A549 (cell line): ENCODE measurements around the gene INF2. TPM values are rescaled to one million over a fixed set of nuclear protein-coding genes. Genes with fewer than 3 reads are reported as not detected.

ENCODE experiments used
- ATAC-seq, 2 experiments: fragments of 200-7000 bp in 1 of 2; fragments of >200 bp in 1 of 2; cut with Nextera tagmentation in 1 of 2; cut with Tn5 transposase in 1 of 2; 3 replicates each; pipeline versions ENCODE4 v1.8.0 to v1.9.1; 2018 to 2020; ENCODE audit warnings: mild to moderate bottlenecking in 1 of 2, moderate library complexity in 1 of 2
- CTCF ChIA-PET: fragments of 300-600 bp; sonication (Branson Sonifier 250); formaldehyde crosslinking; extraction: SDS; loops from one replicate; lab custom pipeline; 2021; ENCODE audit warnings: antibody characterized with exemption, inconsistent platforms; lab: Yijun Ruan, JAX
- POLR2A ChIA-PET: fragments of 350-600 bp; formaldehyde crosslinking; extraction: SDS; loops from one replicate; lab custom pipeline; 2021; ENCODE audit warnings: antibody characterized with exemption, inconsistent platforms; lab: Yijun Ruan, JAX
- DNase-seq, 2 experiments: peaks; one replicate each; pipeline versions ENCODE4 v3.0.0 to v3.0.0-alpha.2; 2011 to 2016; ENCODE audit warnings: low read depth in 1 of 2, low spot score in 1 of 2
- FAIRE-seq: peaks from 2 replicates; lab custom pipeline; 2011; peaks lifted over from hg19 to GRCh38; lab: Jason Lieb, UNC
- H3K27ac ChIP-seq, 2 experiments: fragments of >200 bp; sonication (Bioruptor Twin); formaldehyde crosslinking; 3 replicates each; pipeline ENCODE4 v1.5.1; 2016 to 2017
- H3K4me1 ChIP-seq: fragments of >200 bp; sonication (Bioruptor Twin); formaldehyde crosslinking; 3 replicates; pipeline ENCODE4 v1.6.1; 2016
- H3K4me2 ChIP-seq: fragments of >200 bp; sonication (Bioruptor Twin); formaldehyde crosslinking; 3 replicates; pipeline ENCODE4 v1.6.1; 2016
- H3K4me3 ChIP-seq: fragments of >200 bp; sonication (Bioruptor Twin); formaldehyde crosslinking; 3 replicates; pipeline ENCODE4 v1.5.1; 2016
- H3K9me3 ChIP-seq: fragments of >200 bp; sonication (Bioruptor Twin); formaldehyde crosslinking; 3 replicates; pipeline ENCODE4 v1.6.1; 2016
- BCL3 ChIP-seq: fragments of >200 bp; sonication (Bioruptor Twin); formaldehyde crosslinking; IDR thresholded peaks from 3 replicates; pipeline ENCODE4 v1.6.1; 2016
- CHD2 ChIP-seq: fragments of 150-350 bp; IDR thresholded peaks from 2 replicates; pipeline ENCODE4 v1.6.1; 2014; ENCODE audit warnings: low read length; ENCODE audit not compliant: partially characterized antibody
- CHD4 ChIP-seq: fragments of 200-600 bp; sonication (generic); IDR thresholded peaks from 2 replicates; pipeline ENCODE4 v1.6.1; 2016; ENCODE audit warnings: antibody characterized with exemption, mild to moderate bottlenecking, borderline replicate concordance
- ELK1 ChIP-seq: fragments of 150-350 bp; IDR thresholded peaks from 2 replicates; pipeline ENCODE4 v1.6.1; 2014; ENCODE audit warnings: low read depth, mild to moderate bottlenecking, low read length
- EP300 ChIP-seq, 2 experiments: fragments of >200 bp; sonication (Bioruptor Twin); formaldehyde crosslinking; IDR thresholded peaks; 2 replicates in 1 of 2; 3 replicates in 1 of 2; pipeline ENCODE4 v1.6.1; 2016 to 2017
- FOSB ChIP-seq: fragments of 250-450 bp; sonication (Bioruptor Pico); IDR thresholded peaks from 2 replicates; pipeline ENCODE4 v1.5.0; 2020; ENCODE audit warnings: mild to moderate bottlenecking, moderate library complexity
- HOXA7 ChIP-seq: fragments of 250-450 bp; sonication (Bioruptor Pico); IDR thresholded peaks from 2 replicates; pipeline ENCODE4 v1.5.0; 2020; ENCODE audit warnings: mild to moderate bottlenecking, moderate library complexity
- HOXB5 ChIP-seq: fragments of 250-450 bp; sonication (Bioruptor Pico); IDR thresholded peaks from 2 replicates; pipeline ENCODE4 v1.5.0; 2020; ENCODE audit warnings: mild to moderate bottlenecking, moderate library complexity
- NFE2L2 ChIP-seq: fragments of 150-350 bp; conservative IDR thresholded peaks from 2 replicates; pipeline ENCODE4 v1.6.1; 2014; ENCODE audit warnings: low read length
- PBX3 ChIP-seq: IDR thresholded peaks from 2 replicates; pipeline ENCODE4 v1.6.1; 2012
- PHF8 ChIP-seq: fragments of 200-600 bp; sonication (generic); IDR thresholded peaks from 2 replicates; pipeline ENCODE4 v1.6.1; 2016; ENCODE audit warnings: low read depth, mild to moderate bottlenecking, antibody characterized with exemption, moderate library complexity, borderline replicate concordance
- POLR2A ChIP-seq: IDR thresholded peaks from 2 replicates; pipeline ENCODE4 v1.6.1; 2012; ENCODE audit warnings: mild to moderate bottlenecking, low read length
- POLR2AphosphoS2 ChIP-seq: conservative IDR thresholded peaks from 2 replicates; pipeline ENCODE4 v1.6.1; 2012; ENCODE audit warnings: low read length, improper control_type of control experiment, inconsistent platforms
- RFX5 ChIP-seq: fragments of 450-650 bp; IDR thresholded peaks from 2 replicates; pipeline ENCODE4 v1.7.1; 2014; ENCODE audit warnings: antibody characterized with exemption, mild to moderate bottlenecking, moderate library complexity
- SMC3 ChIP-seq: fragments of >200 bp; sonication (Bioruptor Twin); formaldehyde crosslinking; IDR thresholded peaks from 3 replicates; pipeline ENCODE4 v1.6.1; 2018; ENCODE audit warnings: inconsistent platforms
- TFCP2L1 ChIP-seq: fragments of 250-450 bp; sonication (Bioruptor Pico); IDR thresholded peaks from 2 replicates; pipeline ENCODE4 v1.5.0; 2021; ENCODE audit warnings: mild to moderate bottlenecking
- ZC3H11A ChIP-seq: fragments of 450-650 bp; IDR thresholded peaks from 2 replicates; pipeline ENCODE4 v1.6.1; 2014; ENCODE audit warnings: antibody characterized with exemption, mild to moderate bottlenecking
- ZNF302 ChIP-seq: fragments of 250-450 bp; sonication (Bioruptor Pico); IDR thresholded peaks from 2 replicates; pipeline ENCODE4 v1.9.0; 2021; ENCODE audit warnings: inconsistent platforms, mild to moderate bottlenecking, moderate library complexity
- ZSCAN20 ChIP-seq: fragments of 250-450 bp; sonication (Bioruptor Pico); IDR thresholded peaks from 2 replicates; pipeline ENCODE4 v1.8.0; 2022; ENCODE audit warnings: mild to moderate bottlenecking, moderate library complexity
- WGBS: methylation state at CpG from one replicate; pipeline ENCODE4 v1.1.6; 2017; ENCODE audit errors: missing lambda C conversion rate; 5-methylcytosine and 5-hydroxymethylcytosine counted together
- polyA plus RNA-seq, 4 experiments: library from polyadenylated mRNA; depleted of rRNA in 3 of 4; stranded (reverse); fragments of >200 nt; fragmentation: RNase III in 1 of 4; extraction: RNeasy Plus Mini Kit Qiagen cat#74134 plus additional on column Dnase treatment in 1 of 4; gene quantifications; 2 replicates in 3 of 4; 3 replicates in 1 of 4; pipeline ENCODE4 v1.2.3, GENCODE V29; 2011 to 2017
- TF ChIP-seq, protein P1 (sequence below): fragments of >200 bp; sonication (Bioruptor Twin); formaldehyde crosslinking; IDR thresholded peaks from 2 replicates; pipeline ENCODE4 v1.6.1; 2016
- TF ChIP-seq, protein P2 (sequence below): IDR thresholded peaks from 2 replicates; pipeline ENCODE4 v1.6.1; 2012; ENCODE audit warnings: low read depth, borderline replicate concordance

The INF2 gene
- polyA plus RNA-seq, 2 of the 4 experiments (the other 2 are of a cell fraction): 24.7 to 71.2 TPM

- 58% methylated on average over 6 of the region's 6 CpGs for WGBS
- CTCF ChIA-PET: interaction anchor here (0.9 to 2.9 kb wide), 2 partner anchors 12 to 27 kb away, joined by 4 to 14 read pairs; no protein-coding TSS in a partner anchor
- H3K9me3 ChIP-seq: peaks cover 20% of the 10 kb centered on the region
- no peak for TF ChIP-seq HOXB5 (CRISPR knock-in tag)
- no peak for TF ChIP-seq ZSCAN20 (CRISPR knock-in tag)
- TF ChIP-seq POLR2AphosphoS2: no peak
- no peak for TF ChIP-seq POLR2A
- TF ChIP-seq SMC3: no peak
- TF ChIP-seq PBX3: no peak
- TF ChIP-seq HOXA7 (CRISPR knock-in tag): no peak
- TF ChIP-seq, protein P1, sequence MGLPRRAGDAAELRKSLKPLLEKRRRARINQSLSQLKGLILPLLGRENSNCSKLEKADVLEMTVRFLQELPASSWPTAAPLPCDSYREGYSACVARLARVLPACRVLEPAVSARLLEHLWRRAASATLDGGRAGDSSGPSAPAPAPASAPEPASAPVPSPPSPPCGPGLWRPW: no peak
- TF ChIP-seq EP300 (IDR thresholded peaks at IDR 0.05): no peak
- TF ChIP-seq CHD4: no peak
- TF ChIP-seq NFE2L2: no peak
- no peak for TF ChIP-seq PHF8
- TF ChIP-seq, protein P2, sequence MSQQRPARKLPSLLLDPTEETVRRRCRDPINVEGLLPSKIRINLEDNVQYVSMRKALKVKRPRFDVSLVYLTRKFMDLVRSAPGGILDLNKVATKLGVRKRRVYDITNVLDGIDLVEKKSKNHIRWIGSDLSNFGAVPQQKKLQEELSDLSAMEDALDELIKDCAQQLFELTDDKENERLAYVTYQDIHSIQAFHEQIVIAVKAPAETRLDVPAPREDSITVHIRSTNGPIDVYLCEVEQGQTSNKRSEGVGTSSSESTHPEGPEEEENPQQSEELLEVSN: no peak
- TF ChIP-seq BCL3: no peak
- TF ChIP-seq RFX5: no peak
- TF ChIP-seq, all 56 proteins: peak for 0
- FAIRE-seq (no peak), ATAC-seq (no peak), DNase-seq (no peak)
- Histone ChIP-seq H3K4me3 (no peak overlapping the region), H3K4me2 (no peak overlapping the region), H3K4me1 (peaks cover 5% of the 10 kb centered on the region; the same call in 2 of the 3 replicates), H3K27ac (no peak overlapping the region)
- POLR2A ChIA-PET: no interaction called here
These were observed 35.3 kb upstream of the INF2 start for GRCh38 chr14:104654119-104654518.

DNA sequence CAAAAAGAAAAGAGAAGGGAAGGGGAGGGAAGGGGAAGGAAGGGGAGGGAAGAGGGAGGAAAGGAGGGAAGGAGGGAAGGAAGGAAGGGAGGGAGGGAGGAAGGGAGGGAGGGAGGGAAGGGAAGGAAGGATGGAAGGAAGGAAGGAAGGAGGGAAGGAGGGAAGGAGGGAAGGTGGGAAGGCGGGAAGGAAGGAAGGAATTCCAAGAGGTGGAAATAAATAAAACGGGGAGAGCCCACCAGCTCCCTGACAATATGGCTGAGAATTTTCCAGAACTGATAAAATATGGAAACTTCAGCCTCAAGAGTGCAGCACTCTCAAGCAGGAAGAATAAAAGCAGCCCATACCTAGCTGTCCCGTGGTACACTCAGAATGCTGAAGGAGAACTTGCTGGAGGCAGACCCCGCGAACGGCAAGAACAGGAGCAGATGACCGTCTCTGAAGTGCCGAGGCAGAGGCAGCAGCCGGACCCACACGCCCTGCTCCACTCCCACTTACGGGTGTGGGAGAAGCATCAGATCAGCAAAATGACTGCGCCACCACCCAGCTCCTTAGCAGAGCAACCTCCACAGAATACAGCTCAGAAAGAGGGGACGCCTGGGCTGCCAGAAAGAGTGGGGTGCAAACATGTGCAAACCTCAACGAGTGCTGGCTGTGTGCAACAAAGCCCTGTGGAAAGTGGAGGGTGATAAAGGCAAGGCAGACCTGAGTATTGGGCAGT, 34.1 kb upstream of the INF2 start:
- no peak for ATAC-seq
- Histone ChIP-seq H3K27ac (no peak overlapping the region), H3K9me3 (peaks cover 20% of the 10 kb centered on the region), H3K4me3 (no peak overlapping the region), H3K4me1 (peaks cover 5% of the 10 kb centered on the region; the same call in 2 of the 3 replicates), H3K4me2 (no peak overlapping the region)
- ChIA-PET POLR2A (no interaction called here), CTCF (interaction anchor here (1.4 to 2.9 kb wide), 5 partner anchors 11 to 577 kb away, joined by 4 to 14 read pairs (median 5); no protein-coding TSS in a partner anchor)
- WGBS: 83% methylated on average over 14 of the region's 14 CpGs
- no peak for TF ChIP-seq ZC3H11A
- no peak for TF ChIP-seq ZNF302 (CRISPR knock-in tag)
- no peak for TF ChIP-seq CHD2
- TF ChIP-seq EP300 (IDR thresholded peaks at IDR 0.05): no peak
- TF ChIP-seq SMC3: no peak
- TF ChIP-seq TFCP2L1 (CRISPR knock-in tag): no peak
- TF ChIP-seq ELK1: no peak
- no peak for TF ChIP-seq FOSB
- DNase-seq: no peak
- FAIRE-seq: no peak
